Uterus (tissue), 2 donors: ENCODE measurements around the gene PPP2R5B.

ENCODE experiments used
- POLR2A ChIP-seq, 2 donors: fragments of 450-650 bp; IDR thresholded peaks; one replicate each; pipeline ENCODE4 v1.6.1; 2016; ENCODE audit warnings: antibody characterized with exemption in 2 of 2, mild to moderate bottlenecking in 1 of 2, moderate library complexity in 1 of 2
- TF ChIP-seq, protein P1 (sequence below), 4 experiments: fragments of 200-600 bp in 2 of 4; fragments of 450-650 bp in 2 of 4; sonication (generic) in 2 of 4; IDR thresholded peaks; one replicate each; pipeline ENCODE4 v1.5.1; 2016 to 2019; ENCODE audit warnings: antibody characterized with exemption in 4 of 4, mild to moderate bottlenecking in 2 of 4, moderate library complexity in 1 of 4

DNA sequence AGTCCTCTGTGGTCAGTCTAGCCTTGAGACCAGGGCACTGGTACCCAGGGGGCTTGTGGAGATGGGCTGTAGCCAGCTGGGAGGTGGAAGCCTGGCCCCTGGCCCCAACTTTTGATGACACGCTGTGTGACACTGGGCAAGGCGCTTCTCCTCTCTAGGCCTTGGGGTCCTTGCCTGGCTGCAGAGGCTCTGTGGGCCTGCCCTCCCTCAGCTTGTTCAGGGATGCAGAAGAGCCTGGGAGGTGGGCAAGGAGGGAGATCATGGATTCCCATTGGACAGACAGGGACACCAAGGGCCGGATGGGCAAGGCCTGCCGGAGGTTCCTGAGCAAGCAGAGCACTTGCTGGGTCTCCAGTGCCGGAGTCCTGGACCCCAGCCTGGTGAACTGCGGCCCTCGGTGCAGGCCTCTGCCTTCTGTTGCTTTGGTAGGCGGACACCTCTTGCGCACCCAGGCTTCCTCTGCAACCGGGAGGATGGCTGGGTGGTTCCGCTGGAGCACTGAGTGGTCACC is 1.3 kb upstream of the PPP2R5B start:
- TF ChIP-seq, protein P1, sequence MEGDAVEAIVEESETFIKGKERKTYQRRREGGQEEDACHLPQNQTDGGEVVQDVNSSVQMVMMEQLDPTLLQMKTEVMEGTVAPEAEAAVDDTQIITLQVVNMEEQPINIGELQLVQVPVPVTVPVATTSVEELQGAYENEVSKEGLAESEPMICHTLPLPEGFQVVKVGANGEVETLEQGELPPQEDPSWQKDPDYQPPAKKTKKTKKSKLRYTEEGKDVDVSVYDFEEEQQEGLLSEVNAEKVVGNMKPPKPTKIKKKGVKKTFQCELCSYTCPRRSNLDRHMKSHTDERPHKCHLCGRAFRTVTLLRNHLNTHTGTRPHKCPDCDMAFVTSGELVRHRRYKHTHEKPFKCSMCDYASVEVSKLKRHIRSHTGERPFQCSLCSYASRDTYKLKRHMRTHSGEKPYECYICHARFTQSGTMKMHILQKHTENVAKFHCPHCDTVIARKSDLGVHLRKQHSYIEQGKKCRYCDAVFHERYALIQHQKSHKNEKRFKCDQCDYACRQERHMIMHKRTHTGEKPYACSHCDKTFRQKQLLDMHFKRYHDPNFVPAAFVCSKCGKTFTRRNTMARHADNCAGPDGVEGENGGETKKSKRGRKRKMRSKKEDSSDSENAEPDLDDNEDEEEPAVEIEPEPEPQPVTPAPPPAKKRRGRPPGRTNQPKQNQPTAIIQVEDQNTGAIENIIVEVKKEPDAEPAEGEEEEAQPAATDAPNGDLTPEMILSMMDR (IDR thresholded peaks at IDR 0.05), result no peak
- no peak for TF ChIP-seq POLR2A (IDR thresholded peaks at IDR 0.05)
